Measurements from ENCODE around the gene SLC25A1. TPM values are rescaled to one million over a fixed set of nuclear protein-coding genes. Genes with fewer than 3 reads are reported as not detected.

Gene SLC25A1
- total and polyA plus RNA-seq, 2 of the 8 experiments (the other 6 are each of a cell fraction or from before 2014, with no cell fraction given) = 110 to 148 TPM

DNA sequence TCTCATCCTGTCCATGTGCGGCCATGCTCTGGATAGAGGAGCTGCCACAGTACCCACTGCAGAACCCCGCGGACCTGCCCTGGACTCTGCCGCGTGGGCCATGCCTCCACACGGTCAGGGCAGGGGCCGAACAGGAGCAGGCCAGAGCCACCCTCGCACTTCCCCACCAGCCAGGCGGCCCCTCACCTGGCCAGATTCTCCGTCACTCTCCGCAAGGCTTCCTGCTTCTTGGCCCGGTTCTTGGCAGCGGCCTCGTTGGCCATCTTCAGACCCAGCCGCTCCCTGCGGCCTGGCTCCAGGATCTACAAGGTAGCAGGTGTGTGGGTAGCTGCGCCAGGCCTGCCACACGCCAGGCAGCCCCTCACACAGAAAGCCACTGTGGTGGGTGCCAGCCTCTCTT lies 43.7 kb downstream of the SLC25A1 start:
- no peak overlapping the region for H2BK15ac ChIP-seq (ENCODE audit: low read length)
- peak overlapping the region; percentile 11; the same call in 1 of the 2 replicates for H4K8ac ChIP-seq (ENCODE audit: extremely low read depth, insufficient read depth, low read length)
- no peak for FAIRE-seq
- no peak overlapping the region for H3K4ac ChIP-seq (replicated peaks; ENCODE audit: insufficient read length, low read depth, low read length)
- H3K27me3 ChIP-seq (replicated peaks in 1 of 4; ENCODE audit: control insufficient read depth in 3 of 4, extremely low read depth in 1 of 4, insufficient read depth in 3 of 4, low read length in 3 of 4) = 0 out of 7 replicates have a peak, but pooled peaks cover 0 to 2% (median 0%) of the 10 kb centered on the region in 4 experiments
- CTCF ChIA-PET (ENCODE audit: partially characterized antibody) = interaction anchor here (1.1 kb wide), 1 partner anchor 10 kb away, joined by 3 read pairs; the partner anchor contains the start of gene ESS2
- no peak overlapping the region for H2BK20ac ChIP-seq (ENCODE audit: low read length)
- WGBS, 2 experiments (ENCODE audit: extremely low coverage in 1 of 2, insufficient coverage in 1 of 2, insufficient read length in 1 of 2, insufficient replicate concordance in 2 of 2, low coverage in 1 of 2, low lambda C conversion rate in 2 of 2, missing lambda C conversion rate in 1 of 2) = 85% methylated on average over 18 of the region's 18 CpGs; no CpG with 5 or more reads in 1 of the 2 experiments
- H2BK5ac ChIP-seq (ENCODE audit: low read depth, low read length) = no peak overlapping the region
- no peaks in the 10 kb centered on the region for H3K79me1 ChIP-seq (ENCODE audit: low read depth, low read length)
- POLR2A ChIA-PET (ENCODE audit: partially characterized antibody) = interaction anchor here (1.5 to 5.3 kb wide), 3 partner anchors 8 to 17 kb away, joined by 3 to 24 read pairs (median 15); partner anchors contain the start of genes DGCR2 and ESS2
- H3K36me3 ChIP-seq (ENCODE audit: control insufficient read depth in 2 of 4, insufficient read depth in 4 of 4, low read length in 3 of 4) = peaks cover 6 to 26% (median 17%) of the 10 kb centered on the region in 4 experiments; a peak in 6 of 8 replicates
- no peaks in the 10 kb centered on the region for H3K23me2 ChIP-seq (ENCODE audit: low read depth, low read length)
- H3K4me2 ChIP-seq (ENCODE audit: insufficient read depth in 1 of 2, low read depth in 2 of 2, low read length in 2 of 2) = no peak overlapping the region
- no peak overlapping the region for H3K23ac ChIP-seq (ENCODE audit: insufficient read length)
- H4K5ac ChIP-seq (ENCODE audit: insufficient read length, low read depth, low read length) = no peak overlapping the region
- no peak overlapping the region for H2BK12ac ChIP-seq (ENCODE audit: low read depth, low read length)
- no peak overlapping the region for H2AFZ ChIP-seq (ENCODE audit: low read length)
- peaks cover 6% of the 10 kb centered on the region in 2 experiments for H4K20me1 ChIP-seq (replicated peaks in 1 of 2; ENCODE audit: control insufficient read depth in 1 of 2, insufficient read depth in 2 of 2, low read length in 2 of 2)
- H4K91ac ChIP-seq (replicated peaks; ENCODE audit: insufficient read length, low read length) = no peak overlapping the region
- H3K9me3 ChIP-seq (ENCODE audit: insufficient read depth in 2 of 2, low read depth in 1 of 2, low read length in 1 of 2) = no peaks in the 10 kb centered on the region
- no peak overlapping the region for H3K18ac ChIP-seq (ENCODE audit: extremely low read depth, low read length)
- H3K9ac ChIP-seq (replicated peaks in 1 of 4; ENCODE audit: extremely low read depth in 1 of 4, low read depth in 3 of 4, low read length in 3 of 4) = no peak overlapping the region
- no peaks in the 10 kb centered on the region for H3K4me1 ChIP-seq (replicated peaks in 1 of 4; ENCODE audit: control insufficient read depth in 3 of 4, insufficient read depth in 4 of 4, low read length in 3 of 4)
- no peak overlapping the region for H2AK5ac ChIP-seq (ENCODE audit: low read depth, low read length)
- no peak for DNase-seq (ENCODE audit: low read depth in 1 of 2, low spot score in 2 of 2)
- H2BK120ac ChIP-seq (replicated peaks; ENCODE audit: low read depth, low read length) = no peak overlapping the region
- H3K56ac ChIP-seq (replicated peaks; ENCODE audit: insufficient read length, low read depth, low read length) = no peak overlapping the region
- no peak overlapping the region for H3K4me3 ChIP-seq (ENCODE audit: extremely low read depth in 1 of 4, insufficient read depth in 2 of 4, low read depth in 3 of 4, low read length in 4 of 4)
- H3K14ac ChIP-seq (ENCODE audit: insufficient read length) = no peak overlapping the region
- no peak overlapping the region for H3K27ac ChIP-seq (ENCODE audit: low read depth, low read length)
- no peaks in the 10 kb centered on the region for H3K79me2 ChIP-seq (ENCODE audit: control insufficient read depth in 1 of 2, insufficient read depth in 2 of 2, low read length in 2 of 2)
- TF ChIP-seq KDM5A (IDR thresholded peaks at IDR 0.05; ENCODE audit: low read length) (no peak), CEBPB (IDR thresholded peaks at IDR 0.05; ENCODE audit: low read depth, low read length) (no peak), TCF12 (IDR thresholded peaks at IDR 0.05; ENCODE audit: low read depth, low read length) (no peak), SUZ12 (IDR thresholded peaks at IDR 0.05; ENCODE audit: low read length) (no peak), KDM1A (IDR thresholded peaks at IDR 0.05; ENCODE audit: borderline replicate concordance, low read length) (no peak), RAD21 (IDR thresholded peaks at IDR 0.05 in 1 of 2, conservative IDR thresholded peaks at IDR 0.05 in 1 of 2; ENCODE audit: low read depth in 2 of 2, low read length in 2 of 2) (no peak), ZNF274 (IDR thresholded peaks at IDR 0.05; ENCODE audit: borderline replicate concordance, extremely low read depth, low read length) (no peak), EP300 (IDR thresholded peaks at IDR 0.05; ENCODE audit: borderline replicate concordance in 1 of 2, low read depth in 2 of 2, low read length in 2 of 2) (no peak)
- TF ChIP-seq, protein P1, sequence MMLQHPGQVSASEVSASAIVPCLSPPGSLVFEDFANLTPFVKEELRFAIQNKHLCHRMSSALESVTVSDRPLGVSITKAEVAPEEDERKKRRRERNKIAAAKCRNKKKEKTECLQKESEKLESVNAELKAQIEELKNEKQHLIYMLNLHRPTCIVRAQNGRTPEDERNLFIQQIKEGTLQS (IDR thresholded peaks at IDR 0.05; ENCODE audit: insufficient read depth, low read depth, low read length) = no peak
- TF ChIP-seq, protein P2, sequence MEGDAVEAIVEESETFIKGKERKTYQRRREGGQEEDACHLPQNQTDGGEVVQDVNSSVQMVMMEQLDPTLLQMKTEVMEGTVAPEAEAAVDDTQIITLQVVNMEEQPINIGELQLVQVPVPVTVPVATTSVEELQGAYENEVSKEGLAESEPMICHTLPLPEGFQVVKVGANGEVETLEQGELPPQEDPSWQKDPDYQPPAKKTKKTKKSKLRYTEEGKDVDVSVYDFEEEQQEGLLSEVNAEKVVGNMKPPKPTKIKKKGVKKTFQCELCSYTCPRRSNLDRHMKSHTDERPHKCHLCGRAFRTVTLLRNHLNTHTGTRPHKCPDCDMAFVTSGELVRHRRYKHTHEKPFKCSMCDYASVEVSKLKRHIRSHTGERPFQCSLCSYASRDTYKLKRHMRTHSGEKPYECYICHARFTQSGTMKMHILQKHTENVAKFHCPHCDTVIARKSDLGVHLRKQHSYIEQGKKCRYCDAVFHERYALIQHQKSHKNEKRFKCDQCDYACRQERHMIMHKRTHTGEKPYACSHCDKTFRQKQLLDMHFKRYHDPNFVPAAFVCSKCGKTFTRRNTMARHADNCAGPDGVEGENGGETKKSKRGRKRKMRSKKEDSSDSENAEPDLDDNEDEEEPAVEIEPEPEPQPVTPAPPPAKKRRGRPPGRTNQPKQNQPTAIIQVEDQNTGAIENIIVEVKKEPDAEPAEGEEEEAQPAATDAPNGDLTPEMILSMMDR (IDR thresholded peaks at IDR 0.05; ENCODE audit: control extremely low read depth in 1 of 3, insufficient read depth in 1 of 3, low read depth in 1 of 3, low read length in 3 of 3) = no peak

Data from H1 (cell line).